ENCODE data around the gene AKR1A1. TPM values are rescaled to one million over a fixed set of nuclear protein-coding genes. Genes with fewer than 3 reads are reported as not detected.

The AKR1A1 gene
- total RNA-seq, 1 donor from 2014 or later = 203 TPM

DNA sequence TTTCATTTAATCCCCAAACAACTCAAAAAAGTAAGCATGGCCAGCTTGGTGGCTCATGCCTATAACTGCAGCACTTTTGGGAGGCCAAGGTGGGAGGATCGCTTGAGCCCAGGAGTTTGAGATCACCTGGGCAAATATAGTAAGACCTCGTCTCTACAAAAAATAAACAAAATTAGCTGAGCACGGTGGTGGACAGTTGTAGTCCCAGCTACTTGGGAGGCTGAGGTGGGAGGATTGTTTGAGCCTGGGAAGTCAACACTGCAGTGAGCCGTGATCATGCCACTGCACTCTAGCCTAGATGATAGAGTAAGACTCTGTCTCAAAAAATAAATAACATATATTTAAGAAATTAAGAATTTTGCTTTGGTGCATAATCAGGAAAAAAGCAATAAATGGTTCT is 6.1 kb upstream of the AKR1A1 start:
- intact Hi-C loops (cut with DNase I) = no loop called here
- TF ChIP-seq, protein P1, sequence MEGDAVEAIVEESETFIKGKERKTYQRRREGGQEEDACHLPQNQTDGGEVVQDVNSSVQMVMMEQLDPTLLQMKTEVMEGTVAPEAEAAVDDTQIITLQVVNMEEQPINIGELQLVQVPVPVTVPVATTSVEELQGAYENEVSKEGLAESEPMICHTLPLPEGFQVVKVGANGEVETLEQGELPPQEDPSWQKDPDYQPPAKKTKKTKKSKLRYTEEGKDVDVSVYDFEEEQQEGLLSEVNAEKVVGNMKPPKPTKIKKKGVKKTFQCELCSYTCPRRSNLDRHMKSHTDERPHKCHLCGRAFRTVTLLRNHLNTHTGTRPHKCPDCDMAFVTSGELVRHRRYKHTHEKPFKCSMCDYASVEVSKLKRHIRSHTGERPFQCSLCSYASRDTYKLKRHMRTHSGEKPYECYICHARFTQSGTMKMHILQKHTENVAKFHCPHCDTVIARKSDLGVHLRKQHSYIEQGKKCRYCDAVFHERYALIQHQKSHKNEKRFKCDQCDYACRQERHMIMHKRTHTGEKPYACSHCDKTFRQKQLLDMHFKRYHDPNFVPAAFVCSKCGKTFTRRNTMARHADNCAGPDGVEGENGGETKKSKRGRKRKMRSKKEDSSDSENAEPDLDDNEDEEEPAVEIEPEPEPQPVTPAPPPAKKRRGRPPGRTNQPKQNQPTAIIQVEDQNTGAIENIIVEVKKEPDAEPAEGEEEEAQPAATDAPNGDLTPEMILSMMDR (IDR thresholded peaks at IDR 0.05) = no peak
- no peak overlapping the region for H3K4me3 ChIP-seq
- H3K36me3 ChIP-seq = no peaks in the 10 kb centered on the region
- H3K27ac ChIP-seq = peak overlapping the region; percentile 12
- H3K27me3 ChIP-seq (ENCODE audit: low read depth) = no peaks in the 10 kb centered on the region
- no peaks in the 10 kb centered on the region for H3K9me3 ChIP-seq
- ATAC-seq (no peak), DNase-seq (no peak)
- peaks cover 29% of the 10 kb centered on the region for H3K4me1 ChIP-seq

DNA sequence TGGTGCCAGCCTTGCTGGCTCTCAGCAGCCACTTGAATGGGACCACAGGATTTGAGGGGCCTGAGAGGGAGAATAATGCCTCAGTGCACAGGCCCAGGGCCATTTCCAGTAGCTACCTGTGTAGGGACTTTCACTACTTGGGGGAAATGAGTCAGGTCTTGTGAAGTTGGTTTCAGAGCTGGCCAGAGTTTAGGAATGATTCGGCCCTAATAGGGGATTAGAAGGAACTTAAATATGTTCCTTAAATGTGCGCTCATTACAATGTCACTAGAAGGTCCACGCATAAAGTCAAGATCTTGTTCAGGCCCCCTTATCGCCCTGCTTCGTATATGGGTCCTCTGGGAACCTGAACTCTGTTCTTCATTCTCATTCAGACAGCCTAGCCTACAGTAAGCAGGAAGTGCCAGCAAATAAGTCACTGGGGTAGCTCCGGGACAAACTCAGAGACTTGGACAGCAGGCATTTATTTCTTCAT is 5.6 kb upstream of the AKR1A1 start:
- no peaks in the 10 kb centered on the region for H3K9me3 ChIP-seq
- H3K36me3 ChIP-seq = no peaks in the 10 kb centered on the region
- H3K27ac ChIP-seq = peak overlapping the region; percentile 12
- intact Hi-C loops (cut with DNase I) = no loop called here
- H3K4me3 ChIP-seq = no peak overlapping the region
- H3K4me1 ChIP-seq = peaks cover 32% of the 10 kb centered on the region
- TF ChIP-seq, protein P1 (IDR thresholded peaks at IDR 0.05) = no peak
- DNase-seq (no peak), ATAC-seq (no peak)
- H3K27me3 ChIP-seq (ENCODE audit: low read depth) = no peaks in the 10 kb centered on the region

DNA sequence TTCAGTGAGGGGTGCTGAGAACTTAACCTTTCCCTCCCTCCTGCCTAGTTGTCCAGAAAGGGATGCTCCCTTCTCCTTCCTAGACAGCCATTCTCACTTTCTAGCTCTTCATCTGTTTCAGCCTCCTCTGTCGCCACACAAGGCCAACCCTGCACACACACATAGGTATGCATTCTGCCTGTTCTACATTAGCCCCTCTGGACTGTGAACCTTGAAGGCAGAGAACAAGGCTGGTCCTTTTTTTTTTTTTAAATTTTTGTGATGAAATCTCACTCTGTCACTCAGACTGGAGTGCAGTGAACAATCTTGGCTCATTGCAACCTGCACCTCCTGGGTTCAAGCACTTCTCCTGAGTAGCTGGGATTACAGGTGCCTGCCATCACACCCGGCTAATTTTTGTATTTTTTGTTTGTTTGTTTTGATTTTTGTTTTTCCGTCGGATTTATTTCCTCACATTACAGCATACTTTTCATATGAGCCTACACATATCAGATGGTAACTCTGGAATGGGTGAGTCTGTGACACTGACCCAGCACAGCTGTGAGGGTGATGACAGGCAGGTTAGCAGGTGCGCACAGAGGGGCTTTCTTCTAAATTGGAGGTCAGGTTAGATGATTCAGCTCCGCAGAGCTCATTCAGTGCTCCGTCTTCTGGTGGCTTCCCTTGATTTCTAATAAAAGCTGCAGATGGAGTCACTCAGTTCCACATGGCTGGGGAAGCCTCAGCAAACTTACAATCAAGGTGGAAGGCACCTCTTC is 4.9 kb upstream of the AKR1A1 start:
- Histone ChIP-seq H3K4me3 (no peak overlapping the region), H3K36me3 (no peaks in the 10 kb centered on the region), H3K27me3 (ENCODE audit: low read depth) (no peaks in the 10 kb centered on the region), H3K4me1 (peaks cover 36% of the 10 kb centered on the region), H3K27ac (peak overlapping the region; percentile 12), H3K9me3 (no peaks in the 10 kb centered on the region)
- intact Hi-C loops (cut with DNase I) = no loop called here
- DNase-seq (peak; percentile 12), ATAC-seq (no peak)
- TF ChIP-seq, protein P1 (IDR thresholded peaks at IDR 0.05) = no peak

DNA sequence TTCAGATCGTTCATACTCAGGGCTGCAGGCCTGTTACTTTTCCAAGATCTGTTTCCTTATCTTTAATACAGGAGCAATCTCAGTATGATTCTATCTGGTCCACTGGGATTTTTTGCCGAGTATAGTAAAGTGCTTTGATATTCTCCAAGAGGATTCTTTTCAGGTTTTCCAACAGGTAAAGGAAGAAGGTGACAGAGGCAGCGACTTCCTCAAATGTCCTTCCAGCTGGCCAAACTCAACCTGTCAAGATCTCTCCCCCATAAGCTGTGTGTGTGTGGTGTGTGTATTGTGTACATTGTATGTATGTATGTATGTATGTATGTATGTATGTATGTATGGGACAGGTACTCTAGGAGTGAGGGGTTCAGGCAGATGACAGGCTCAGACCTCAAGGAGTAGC is 1.1 kb downstream of the AKR1A1 start:
- no peak for DNase-seq
- no peak for ATAC-seq
- intact Hi-C loops (cut with DNase I) = no loop called here
- Histone ChIP-seq H3K4me1 (peaks cover 21% of the 10 kb centered on the region), H3K36me3 (peaks cover 38% of the 10 kb centered on the region), H3K27ac (peak overlapping the region; percentile 85), H3K9me3 (no peaks in the 10 kb centered on the region), H3K4me3 (peak overlapping the region; percentile 87), H3K27me3 (ENCODE audit: low read depth) (no peaks in the 10 kb centered on the region)
- TF ChIP-seq, protein P1 (IDR thresholded peaks at IDR 0.05) = no peak

DNA sequence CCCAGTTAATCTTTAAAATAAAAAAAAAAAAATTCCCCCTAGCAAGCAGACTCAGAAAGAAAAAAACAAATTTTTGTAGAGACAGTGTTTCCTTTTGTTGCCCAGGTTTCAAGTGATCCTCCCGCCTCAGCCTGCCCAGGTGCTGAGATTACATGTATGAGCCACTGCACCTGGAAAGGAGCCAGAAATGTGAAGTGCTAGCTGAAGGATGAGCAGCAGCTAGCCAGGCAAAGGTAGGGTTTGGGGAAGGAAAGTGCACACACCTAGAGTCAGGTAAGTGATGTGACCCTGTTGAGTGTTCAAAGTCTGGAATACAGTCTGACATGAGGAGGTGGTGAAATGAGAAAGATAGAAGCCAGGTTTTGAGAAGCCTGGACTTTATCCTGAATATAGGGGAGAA is 1.7 kb downstream of the AKR1A1 start:
- Histone ChIP-seq H3K27me3 (ENCODE audit: low read depth) (no peaks in the 10 kb centered on the region), H3K4me3 (peak overlapping the region; percentile 87), H3K9me3 (no peaks in the 10 kb centered on the region), H3K4me1 (peaks cover 21% of the 10 kb centered on the region), H3K36me3 (peaks cover 39% of the 10 kb centered on the region), H3K27ac (no peak overlapping the region)
- ATAC-seq (no peak), DNase-seq (peak; percentile 48)
- intact Hi-C loops (cut with DNase I) = no loop called here
- TF ChIP-seq, protein P1 (IDR thresholded peaks at IDR 0.05) = no peak

Data from lower lobe of right lung (tissue), 2 donors.